Left forelimb (tissue), 1 donor: ENCODE measurements around the gene CDK7.

ENCODE experiments used
- DNase-seq: peaks from one replicate; pipeline ENCODE4 v3.0.0-alpha.2; 2018; ENCODE audit warnings: low spot score

Gene CDK7

DNA sequence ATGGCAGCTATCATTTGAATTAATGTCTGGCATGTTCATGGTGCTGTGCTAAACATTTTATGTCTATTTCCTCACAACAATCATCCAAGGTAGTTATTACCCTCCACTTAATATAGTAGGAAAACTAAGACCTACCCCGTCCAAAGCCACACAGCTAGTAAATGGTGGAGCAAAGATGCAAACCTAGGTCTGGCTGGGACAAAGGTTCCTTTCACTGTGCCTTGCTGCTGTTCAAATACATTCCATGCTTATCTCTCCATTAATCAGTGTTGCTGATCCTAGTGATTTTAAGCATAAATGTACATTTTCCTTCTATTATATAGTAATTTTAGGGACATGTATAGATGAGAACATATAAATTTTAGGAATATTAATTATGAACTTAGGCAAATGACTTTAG, 59.2 kb downstream of the CDK7 start:
- DNase-seq = no peak

DNA sequence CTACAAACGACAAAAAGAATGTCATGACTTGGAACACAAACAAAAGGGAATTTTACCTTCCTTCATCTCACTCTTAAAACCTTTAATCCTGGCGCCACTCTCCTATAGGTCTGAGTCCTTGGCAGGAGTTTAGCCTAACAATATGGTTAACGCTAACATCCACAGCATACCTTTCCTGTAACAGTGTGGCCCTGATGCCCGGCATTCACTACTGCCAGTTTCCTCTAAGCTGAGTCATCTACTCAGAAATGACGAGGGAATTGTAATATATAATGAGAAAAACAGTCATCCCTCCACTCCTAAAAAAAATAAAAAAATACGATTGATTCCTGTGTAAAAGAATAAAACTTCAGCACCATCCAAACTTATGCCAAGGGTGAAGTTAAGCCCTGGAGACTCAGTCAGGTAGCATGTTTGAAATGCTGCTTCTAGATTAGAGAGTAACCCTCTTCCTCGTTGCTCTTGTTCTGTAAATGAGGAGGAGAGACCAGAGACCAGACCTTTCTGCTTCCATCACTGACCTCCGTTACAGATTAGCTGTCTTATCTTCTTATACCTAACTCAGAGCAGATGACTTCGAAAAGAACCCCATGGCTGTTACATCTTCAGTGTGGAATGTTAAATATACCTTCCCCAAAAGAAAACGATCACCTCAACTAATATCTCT, 60.5 kb downstream of the CDK7 start:
- DNase-seq = no peak

DNA sequence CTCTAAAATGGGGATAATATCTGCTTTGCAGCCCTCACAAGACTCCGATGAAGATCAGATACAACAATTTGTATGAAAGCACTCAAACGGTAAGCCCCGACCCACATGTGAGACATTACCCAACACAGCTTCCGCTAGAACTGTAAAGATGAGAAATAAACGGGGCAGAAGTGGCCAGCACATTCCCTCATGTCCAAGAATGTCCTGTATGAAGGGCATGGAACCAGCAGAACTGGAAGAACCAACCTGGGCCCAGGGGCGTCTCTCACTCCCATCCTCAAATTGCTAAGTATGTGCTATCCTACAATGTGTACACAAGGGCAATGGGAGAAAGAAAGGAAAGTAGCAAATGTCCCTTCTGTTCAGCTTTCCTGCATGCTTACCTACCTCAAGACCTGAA, 64.9 kb downstream of the CDK7 start:
- no peak for DNase-seq

DNA sequence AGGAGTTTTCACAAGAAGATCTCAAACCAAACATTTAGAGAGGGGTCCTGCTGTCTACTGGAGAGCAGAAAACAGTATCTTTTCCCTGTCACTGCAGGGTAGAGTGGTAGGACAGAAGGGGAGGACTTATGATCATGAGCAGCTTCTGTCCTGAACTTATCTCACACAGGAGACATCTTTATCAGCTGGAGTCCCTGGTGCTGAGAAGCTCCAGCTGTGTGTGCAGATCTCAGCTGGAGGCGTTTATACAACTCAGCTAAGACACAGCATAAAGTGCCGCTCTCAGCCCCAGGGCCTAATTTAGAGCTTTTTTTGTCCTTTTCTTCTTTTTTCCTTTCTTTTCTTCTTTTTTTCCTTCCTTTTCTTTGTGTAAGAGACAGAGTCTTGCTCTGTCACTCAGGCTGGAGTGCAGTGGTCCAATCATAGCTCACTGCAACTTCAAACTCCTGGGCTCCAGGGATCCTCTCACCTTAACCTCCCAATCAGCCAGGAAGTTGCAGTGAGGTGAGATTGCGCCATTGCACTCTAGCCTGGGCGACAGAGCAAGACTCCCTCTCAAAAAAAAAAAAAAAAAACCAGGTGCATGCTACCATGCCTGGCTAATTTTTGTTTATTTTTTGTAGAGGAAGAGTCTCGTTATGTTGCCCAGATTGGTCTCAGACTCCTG, 66.0 kb downstream of the CDK7 start:
- no peak for DNase-seq

DNA sequence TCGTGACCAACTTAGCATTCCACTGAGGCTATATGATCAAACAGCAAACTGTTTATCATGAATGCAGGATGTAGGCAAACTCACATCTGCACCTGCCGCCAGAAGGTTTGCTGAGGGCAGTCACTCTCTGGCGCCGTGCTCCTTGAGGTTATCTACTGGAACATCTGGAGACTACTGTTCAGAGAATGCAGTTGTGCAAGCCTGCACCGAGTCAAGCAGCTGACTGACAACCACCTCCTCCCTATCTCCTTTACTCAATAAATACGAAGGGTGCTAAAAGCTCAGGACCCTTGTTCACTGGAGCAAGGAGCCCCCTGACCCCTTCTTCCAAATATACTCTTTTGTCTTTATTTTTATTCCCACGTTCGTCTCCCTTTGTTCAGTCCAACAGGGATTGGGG, 70.8 kb downstream of the CDK7 start:
- DNase-seq = no peak

DNA sequence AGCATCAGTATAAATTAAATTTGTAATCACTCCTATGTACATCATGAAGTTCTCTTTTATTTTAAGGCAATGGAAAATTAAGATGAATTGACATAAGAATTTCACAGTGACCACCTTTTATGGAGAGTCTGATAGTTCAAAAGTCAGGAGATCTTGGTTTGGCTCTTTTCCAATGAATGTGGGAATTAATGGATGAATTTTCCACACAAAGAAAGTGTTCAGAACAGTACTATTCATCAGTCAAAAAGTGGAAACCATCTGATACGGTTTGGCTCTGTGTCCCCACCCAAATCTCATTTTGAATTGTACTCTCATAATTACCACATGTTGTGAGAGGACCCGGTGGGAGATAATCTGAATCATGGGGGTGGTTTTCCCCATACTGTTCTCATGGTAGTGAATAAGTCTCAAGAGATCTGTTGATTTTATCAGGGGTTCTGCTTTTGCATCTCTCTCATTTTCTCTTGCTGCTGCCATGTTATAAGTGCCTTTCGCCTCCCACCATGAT, 73.4 kb downstream of the CDK7 start:
- no peak for DNase-seq

DNA sequence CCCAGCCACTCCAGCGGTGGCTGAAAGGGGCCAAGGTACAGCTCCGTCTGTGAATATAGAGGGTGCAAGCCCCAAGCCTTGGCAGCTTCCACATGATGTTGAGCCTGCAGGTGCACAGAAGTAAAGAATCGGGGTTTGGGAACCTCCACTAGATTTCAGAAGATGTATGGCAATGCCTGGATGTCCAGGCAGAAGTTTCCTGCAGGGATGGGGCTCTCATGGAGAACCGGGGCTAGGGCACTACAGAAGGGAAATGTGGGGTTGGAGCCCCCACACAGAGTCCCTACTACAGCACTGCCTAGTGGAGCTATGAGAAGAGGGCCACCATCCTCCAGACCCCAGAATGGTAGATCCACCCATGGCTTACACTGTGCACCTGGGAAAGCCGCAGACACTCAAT, 74.7 kb downstream of the CDK7 start:
- DNase-seq = no peak

DNA sequence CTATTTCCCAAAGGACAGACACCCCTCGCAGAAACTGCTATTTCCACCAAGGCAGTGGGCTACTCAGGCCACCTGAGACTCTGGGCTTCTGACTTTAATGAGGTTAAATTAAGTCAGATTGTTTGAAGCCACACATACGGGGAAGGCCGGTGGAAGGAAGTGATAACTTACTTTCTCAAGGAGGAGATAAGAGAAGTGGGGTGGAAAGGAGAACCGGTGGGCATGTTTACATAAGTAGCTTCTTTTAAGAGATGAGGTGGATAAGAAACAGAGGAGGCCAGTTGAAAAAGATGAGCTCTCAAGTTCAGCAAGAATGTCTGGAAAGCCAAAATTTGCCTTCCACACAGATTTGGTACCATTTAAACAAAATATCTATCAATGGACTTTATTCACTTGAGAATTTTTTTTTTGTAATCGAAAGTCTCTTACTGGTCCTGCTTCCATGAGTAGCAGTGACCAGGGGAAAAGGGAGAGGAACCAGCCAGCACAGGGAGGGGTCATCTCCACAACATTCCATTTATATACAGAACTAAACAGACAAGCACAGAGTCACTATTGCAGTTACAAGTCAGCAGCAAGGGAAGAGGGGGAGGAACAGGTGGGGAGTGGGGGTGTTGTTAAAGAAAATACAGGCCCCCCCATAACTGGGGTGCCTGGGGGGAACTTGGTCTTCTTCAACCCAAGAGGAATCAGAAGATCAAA, 77.9 kb downstream of the CDK7 start:
- DNase-seq = no peak

DNA sequence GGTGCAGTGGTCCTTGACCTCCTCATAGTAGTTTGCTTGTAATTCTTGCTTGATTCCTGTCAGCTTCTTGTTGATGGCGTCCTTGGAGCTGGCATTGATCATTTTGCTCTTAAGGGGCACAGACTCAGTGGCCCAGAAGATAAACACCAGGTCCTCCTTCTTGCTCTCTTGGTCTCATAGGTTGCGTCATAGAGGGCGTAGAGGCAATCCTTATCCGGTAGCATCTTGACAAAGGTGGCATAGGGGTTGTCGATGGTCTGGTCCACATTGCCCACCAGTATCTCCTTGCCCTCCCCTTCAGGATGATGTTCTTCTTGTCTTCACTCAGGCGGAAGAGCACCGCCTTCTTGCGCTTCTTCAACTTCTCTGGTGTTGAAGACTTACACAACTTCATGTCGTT, 78.7 kb downstream of the CDK7 start:
- no peak for DNase-seq

DNA sequence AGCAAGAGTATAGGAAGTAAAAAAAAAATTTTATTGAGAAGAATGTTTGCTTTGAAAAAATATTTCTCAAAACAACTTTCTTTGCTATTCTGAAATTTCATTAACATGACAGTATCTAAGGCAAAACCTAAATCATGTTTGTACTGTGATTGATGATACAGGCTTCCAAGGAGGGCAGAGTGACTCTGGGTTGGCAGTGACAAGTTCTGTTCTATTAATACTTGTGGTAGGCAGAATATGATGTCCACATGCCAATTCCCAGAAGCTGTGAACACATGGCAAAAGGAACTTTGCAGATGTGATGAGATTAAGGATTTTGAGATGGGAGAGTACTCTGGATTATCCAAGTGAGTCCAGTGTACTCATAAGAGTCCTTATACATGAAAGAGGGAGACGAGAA, 81.3 kb downstream of the CDK7 start:
- DNase-seq = no peak

DNA sequence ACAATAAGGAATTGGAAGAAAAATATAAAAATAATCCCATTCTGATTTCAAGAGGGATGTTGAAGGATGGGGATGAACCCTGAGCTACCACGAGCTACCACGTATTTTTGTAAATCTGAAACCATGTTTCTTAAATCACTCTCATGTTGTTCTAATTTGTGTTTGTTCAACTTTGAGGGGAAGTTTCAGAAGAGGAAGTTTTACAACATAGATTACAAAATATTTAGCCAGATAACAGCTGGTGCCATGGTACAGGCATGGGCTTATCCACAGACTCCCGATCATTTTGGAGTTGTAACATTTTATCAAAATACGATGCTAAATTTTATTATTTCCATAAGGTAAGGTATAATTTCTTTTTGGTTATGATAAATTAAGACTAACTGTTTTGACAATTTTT, 82.7 kb downstream of the CDK7 start:
- no peak for DNase-seq

DNA sequence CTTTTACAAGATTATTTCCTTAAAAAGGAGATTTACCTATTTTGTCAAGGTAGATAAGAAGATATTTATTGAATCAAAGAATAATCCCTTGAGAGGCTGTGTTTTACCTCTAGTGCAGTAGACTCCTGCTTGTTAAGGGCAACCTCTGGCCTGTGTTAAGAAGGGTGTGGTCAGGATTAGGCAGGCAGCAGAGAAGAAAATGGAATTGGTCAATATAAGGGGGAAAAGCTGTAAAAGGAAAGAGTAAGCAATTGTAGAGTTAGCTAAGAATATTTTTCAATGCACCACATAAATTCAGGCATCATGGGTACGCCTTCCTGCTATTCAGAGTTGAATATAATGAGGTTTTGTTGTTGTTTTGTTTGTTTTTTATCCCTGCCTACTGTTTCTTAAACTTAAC, 91.7 kb downstream of the CDK7 start:
- no peak for DNase-seq
